Fibroblast of the aortic adventitia (primary cell): ENCODE results near the gene DRAXIN. TPM values are rescaled to one million over a fixed set of nuclear protein-coding genes. Genes with fewer than 3 reads are reported as not detected.

Experiments used
- DNase-seq: peaks from one replicate; pipeline ENCODE4 v3.0.0-alpha.2; 2010; ENCODE audit warnings: low read depth
- H3K4me3 ChIP-seq: 2 replicates; pipeline ENCODE4 v1.5.1; 2011; ENCODE audit warnings: low read depth, mild to moderate bottlenecking, control low read depth, low read length, moderate library complexity
- total RNA-seq: library from RNA; depleted of rRNA; stranded (reverse); fragments of >200 nt; gene quantifications from 2 replicates; pipeline ENCODE4 v1.2.3, GENCODE V29; 2012; ENCODE audit warnings: low replicate concordance
- TF ChIP-seq, protein P1 (sequence below): IDR thresholded peaks from 2 replicates; pipeline ENCODE4 v1.5.1; 2011; ENCODE audit warnings: mild to moderate bottlenecking, low read length, control low read depth, inconsistent platforms; ENCODE audit not compliant: insufficient read depth

The DRAXIN gene
- total RNA-seq, 1 donor, result 2.4 TPM

DNA sequence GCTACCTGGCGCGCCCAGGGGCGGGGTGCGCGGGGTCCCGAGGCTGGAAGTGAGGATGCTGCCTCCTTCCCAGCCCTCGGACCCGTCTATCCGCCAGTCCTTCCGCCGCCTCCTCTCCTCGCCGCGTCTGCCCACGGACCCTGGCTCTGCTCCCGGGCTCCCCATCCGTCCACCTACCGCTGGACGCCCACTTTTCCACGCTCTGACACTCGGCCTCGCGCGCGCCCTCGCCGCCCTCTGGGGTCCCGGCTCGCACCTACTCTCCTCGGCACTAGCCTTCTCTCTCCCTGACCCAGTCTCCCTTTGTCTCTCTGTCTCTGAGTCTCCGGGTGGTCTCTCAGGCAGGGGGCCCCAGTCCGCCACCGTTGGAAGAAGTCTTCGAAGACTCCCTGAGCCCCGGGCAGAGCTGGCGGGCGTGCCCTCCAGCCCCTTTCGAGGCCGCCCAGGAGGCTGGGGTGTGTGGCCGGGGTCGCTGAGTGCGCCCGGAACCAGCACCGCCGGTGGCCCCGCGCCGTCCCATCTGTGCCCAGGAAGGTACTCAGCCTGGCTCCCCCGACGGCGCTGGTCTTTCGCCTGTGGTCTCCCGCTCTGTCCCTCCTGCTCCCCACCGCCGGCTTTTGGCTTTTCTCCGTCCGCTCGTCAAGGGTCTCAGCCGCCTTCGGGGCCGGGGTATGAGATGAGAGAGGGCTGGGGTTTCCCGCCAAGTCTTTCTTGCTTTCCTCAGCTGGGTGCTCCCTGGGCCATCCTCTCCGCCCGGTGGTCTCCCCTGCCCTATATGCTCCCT, 610 bp downstream of the DRAXIN start:
- no peak for DNase-seq
- TF ChIP-seq, protein P1, sequence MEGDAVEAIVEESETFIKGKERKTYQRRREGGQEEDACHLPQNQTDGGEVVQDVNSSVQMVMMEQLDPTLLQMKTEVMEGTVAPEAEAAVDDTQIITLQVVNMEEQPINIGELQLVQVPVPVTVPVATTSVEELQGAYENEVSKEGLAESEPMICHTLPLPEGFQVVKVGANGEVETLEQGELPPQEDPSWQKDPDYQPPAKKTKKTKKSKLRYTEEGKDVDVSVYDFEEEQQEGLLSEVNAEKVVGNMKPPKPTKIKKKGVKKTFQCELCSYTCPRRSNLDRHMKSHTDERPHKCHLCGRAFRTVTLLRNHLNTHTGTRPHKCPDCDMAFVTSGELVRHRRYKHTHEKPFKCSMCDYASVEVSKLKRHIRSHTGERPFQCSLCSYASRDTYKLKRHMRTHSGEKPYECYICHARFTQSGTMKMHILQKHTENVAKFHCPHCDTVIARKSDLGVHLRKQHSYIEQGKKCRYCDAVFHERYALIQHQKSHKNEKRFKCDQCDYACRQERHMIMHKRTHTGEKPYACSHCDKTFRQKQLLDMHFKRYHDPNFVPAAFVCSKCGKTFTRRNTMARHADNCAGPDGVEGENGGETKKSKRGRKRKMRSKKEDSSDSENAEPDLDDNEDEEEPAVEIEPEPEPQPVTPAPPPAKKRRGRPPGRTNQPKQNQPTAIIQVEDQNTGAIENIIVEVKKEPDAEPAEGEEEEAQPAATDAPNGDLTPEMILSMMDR, result no peak
- H3K4me3 ChIP-seq, result no peak overlapping the region

DNA sequence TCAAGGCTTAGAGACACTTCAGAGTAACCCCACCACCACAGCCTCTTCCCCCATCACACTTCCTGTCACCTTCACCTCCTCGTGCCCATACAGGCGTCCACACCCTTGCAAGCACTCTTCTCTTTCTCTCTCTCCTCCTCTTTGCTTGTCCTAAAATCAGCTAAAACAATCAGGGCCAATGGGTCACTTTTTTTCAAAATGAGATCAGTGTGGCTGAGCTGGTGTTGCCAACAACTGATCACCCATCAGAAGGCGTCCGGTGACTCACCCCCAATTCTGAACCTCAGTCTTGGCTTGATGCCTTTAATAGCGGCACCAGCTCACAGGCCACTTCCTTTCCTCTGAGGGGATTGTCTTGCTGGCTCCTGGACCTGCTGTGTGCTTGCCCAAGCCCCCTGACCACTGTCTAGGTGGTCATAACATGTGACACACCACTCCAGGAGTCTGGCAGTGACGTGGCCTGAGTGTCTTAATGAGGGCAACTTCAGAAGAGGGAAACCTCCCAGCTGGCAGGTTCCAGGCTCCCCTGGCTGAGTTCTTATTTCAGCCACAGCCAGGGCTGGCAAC, 1.6 kb downstream of the DRAXIN start:
- DNase-seq, result peak; percentile 83
- H3K4me3 ChIP-seq, result no peak overlapping the region

DNA sequence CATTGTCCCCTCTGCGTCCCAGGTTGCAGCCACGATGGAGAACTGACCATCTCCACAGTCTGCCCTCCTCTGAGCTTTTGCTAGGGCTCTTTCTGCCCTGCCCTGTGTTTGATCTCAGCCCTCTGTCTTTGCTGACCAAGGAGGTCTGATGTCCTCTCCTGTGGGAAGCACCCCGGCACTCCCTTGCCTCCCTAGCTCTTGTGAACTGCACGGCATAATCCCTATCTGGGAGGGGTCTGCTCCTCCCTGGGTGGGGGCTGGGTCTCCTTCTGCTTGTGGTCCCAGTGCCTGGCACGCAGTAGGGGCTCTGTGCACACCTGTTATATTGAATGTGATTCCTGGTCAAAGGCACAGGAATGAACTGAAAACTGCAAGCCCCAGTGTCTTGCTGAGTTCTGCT, 2.4 kb downstream of the DRAXIN start:
- no peak for DNase-seq
- no peak overlapping the region for H3K4me3 ChIP-seq
- TF ChIP-seq, protein P1, result no peak

More for the DNA sequence above, 1.6 kb downstream of the DRAXIN start:
- TF ChIP-seq, protein P1, result no peak

DNA sequence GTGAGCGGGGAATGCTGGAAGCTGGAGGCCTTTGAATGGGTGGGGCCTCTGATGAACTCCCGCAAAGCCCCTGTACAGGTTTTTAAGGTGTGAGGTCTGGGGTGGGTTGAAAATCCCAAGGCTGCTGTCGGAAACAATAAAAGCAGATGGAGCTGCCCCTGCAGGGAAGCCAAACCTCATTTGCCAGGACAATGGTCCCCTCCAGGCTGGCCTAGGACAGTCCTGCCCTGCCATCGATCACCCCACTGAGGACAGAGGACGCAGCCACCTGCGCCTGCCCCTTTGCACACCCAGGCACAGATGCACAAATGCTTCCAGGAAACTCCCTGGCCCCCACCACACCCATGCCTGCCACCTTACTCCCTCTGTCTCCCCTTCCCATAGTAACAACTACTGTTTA, 4.4 kb downstream of the DRAXIN start:
- DNase-seq, result no peak
- TF ChIP-seq, protein P1, result no peak
- H3K4me3 ChIP-seq, result no peak overlapping the region

DNA sequence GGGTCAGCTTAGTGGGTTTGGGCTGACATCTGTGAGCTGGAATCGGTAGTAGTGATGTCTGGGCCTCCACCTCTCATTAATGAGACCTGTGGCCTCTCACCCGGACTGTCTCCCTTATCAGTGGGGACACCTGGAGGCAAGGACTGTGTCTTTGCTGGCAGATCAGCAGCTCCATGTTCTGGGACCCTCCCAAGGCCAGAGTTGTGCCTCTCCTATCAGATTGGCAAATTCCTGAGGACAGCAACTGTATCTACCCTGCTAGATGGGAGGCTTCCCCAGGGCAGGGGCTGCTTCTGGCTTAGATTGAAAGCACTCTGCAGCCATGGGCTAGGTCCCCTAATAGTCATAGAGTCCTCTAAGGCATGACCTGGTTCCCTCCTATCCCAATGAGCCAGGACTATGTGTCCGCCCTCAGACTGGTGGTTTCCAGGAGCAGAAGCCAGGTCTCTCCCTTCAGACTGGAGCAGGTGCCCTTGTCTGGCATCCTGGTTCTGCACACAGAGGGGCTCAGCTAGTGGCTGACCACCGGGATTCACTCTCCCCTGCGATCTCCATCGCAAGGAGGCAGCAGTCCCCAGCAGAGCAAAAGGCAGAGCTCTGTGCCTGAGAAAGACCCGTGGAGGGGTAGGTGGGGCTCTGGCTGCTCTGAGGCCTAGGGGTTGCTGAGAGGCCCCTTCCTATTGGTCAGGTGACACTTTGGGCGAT, 5.8 kb downstream of the DRAXIN start:
- H3K4me3 ChIP-seq, result no peak overlapping the region
- TF ChIP-seq, protein P1, result no peak
- no peak for DNase-seq

GRCh38 chr1:11697893-11698210, 6.3 kb downstream of the DRAXIN start:
- no peak overlapping the region for H3K4me3 ChIP-seq
- TF ChIP-seq, protein P1, result no peak
- no peak for DNase-seq
